ENCODE data around the gene TIMM10B.

DNA sequence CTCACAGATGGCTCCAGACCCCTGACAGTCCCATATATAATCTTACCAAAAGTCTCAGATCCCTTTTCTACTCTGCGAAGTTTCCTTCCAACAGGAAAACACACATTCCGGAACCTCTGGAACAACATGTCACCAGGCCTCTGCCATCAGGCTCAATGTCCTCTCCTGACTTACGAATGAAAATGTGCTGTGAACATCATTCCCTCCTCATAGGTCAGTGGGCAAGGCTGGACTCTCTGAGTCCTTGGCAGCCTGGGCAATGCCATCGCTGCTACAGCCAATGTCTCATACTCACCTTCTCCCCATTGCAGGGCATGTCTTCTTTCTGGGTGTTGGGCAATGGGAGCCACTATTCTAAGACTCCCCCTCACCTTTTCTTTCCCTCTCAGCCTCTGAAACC lies 38.9 kb upstream of the TIMM10B start:
- TF ChIP-seq, protein P1, sequence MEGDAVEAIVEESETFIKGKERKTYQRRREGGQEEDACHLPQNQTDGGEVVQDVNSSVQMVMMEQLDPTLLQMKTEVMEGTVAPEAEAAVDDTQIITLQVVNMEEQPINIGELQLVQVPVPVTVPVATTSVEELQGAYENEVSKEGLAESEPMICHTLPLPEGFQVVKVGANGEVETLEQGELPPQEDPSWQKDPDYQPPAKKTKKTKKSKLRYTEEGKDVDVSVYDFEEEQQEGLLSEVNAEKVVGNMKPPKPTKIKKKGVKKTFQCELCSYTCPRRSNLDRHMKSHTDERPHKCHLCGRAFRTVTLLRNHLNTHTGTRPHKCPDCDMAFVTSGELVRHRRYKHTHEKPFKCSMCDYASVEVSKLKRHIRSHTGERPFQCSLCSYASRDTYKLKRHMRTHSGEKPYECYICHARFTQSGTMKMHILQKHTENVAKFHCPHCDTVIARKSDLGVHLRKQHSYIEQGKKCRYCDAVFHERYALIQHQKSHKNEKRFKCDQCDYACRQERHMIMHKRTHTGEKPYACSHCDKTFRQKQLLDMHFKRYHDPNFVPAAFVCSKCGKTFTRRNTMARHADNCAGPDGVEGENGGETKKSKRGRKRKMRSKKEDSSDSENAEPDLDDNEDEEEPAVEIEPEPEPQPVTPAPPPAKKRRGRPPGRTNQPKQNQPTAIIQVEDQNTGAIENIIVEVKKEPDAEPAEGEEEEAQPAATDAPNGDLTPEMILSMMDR (IDR thresholded peaks at IDR 0.05; ENCODE audit: low read length) = no peak
- no peak for TF ChIP-seq EZH2 (IDR thresholded peaks at IDR 0.05; ENCODE audit: borderline replicate concordance, low read length)
